Iris pigment epithelial cell (primary cell): ENCODE results near the gene SOCS4.
"Not testable (repeated sequence)": the region's sequence is repeated elsewhere in the genome, so short reads cannot be mapped to it uniquely, and the experiment has no call there.

ENCODE experiments used
- DNase-seq: peaks from one replicate; pipeline ENCODE4 v3.0.0-alpha.2; 2011; ENCODE audit warnings: low read depth

The SOCS4 gene

DNA sequence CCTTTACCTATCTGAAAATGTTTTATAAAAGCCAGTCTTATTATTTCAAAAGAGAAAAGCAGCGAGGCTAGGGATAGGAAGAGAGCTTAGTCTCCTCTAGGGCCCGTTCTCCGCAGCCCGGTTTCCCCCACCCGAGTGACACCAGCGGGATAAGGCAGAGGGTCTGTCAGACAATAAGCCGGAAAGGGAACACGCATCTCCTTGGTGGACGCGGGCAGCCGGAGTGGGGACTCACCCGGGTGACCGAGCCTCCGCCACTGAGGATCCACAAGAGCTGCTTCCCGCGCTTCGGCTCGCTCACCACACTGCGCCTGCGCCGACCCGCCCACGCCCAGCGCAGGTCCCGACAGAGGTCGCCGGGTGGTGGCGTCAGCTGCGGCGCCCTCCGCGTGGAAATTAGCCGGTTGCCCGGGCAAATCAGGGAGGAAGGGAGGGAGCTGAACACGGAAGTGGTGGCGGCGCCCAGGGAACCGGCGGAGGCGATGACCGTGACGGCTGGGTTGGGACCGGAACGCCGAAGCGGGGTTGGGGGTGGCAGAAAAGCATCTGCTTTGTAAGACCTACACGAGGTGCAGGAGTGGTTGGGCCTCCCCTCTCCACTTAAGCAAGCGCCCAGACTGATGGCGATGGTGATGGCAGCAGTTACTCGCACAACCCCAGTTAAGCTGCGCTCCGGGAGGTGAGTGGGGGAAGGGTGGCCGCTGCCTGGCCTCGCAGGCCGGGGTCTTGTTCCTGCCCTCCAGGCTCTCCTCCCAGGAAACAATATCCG, at the start of gene SOCS4, which contains the start of gene WDHD1:
Gene SOCS4 (plus strand): TSS at position 444 of the 769 bp plus-strand sequence. CDS start 15,806 bp downstream, outside the sequence.
Gene WDHD1 (minus strand): TSS at position 307 of the 769 bp plus-strand sequence. CDS start 312 bp downstream, outside the sequence.
- peak; percentile 91 for DNase-seq

- DNase-seq, result no peak
Observed at GRCh38 chr14:54979039-54979438, 48.0 kb upstream of the SOCS4 start.

GRCh38 chr14:54981698-54982097, 45.3 kb upstream of the SOCS4 start:
- DNase-seq, result peak; percentile 23

- DNase-seq, result no peak
Observed at GRCh38 chr14:54985156-54985555, 41.9 kb upstream of the SOCS4 start.

- peak; percentile 85 for DNase-seq
Observed at GRCh38 chr14:55000381-55000780, 26.7 kb upstream of the SOCS4 start.

DNA sequence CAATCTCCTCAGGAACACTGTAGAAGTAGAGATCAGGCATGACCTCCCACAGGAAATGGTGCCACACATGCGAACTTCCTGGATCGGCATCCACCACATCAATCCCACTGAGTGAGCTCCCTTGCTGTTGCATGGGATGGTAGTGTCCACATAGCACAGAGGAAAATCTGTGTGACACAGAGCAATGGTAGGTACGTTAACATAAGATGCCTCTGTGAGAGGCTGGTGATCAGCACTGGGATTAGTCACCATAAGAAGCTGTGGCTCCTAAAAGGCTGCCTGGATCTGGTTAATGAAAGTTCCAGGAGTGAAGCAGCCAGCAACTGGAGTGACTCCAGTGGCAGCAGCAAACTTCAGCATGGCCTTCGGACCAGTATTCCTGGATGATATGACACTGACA, 22.0 kb upstream of the SOCS4 start:
- peak; percentile 48 for DNase-seq

GRCh38 chr14:55015006-55015405, 12.0 kb upstream of the SOCS4 start:
- no peak for DNase-seq

GRCh38 chr14:55019968-55020554, 7.0 kb upstream of the SOCS4 start:
- peak; percentile 67 for DNase-seq

DNA sequence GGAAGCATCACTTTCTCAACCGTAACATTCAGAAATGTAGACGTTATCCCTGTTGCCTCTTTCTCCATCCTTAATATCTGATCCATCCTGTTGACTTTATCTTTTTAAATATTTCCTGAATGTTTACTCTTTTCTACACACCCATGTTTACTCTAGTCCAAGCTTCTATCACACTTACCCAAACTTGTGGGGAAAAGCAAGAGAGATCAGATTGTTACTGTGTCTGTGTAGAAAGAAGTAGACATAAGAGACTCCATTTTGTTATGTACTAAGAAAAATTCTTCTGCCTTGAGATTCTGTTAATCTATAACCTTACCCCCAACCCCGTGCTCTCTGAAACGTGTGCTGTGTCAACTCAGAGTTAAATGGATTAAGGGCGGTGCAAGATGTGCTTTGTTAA, 2.7 kb upstream of the SOCS4 start:
- not testable (repeated sequence) for DNase-seq

DNA sequence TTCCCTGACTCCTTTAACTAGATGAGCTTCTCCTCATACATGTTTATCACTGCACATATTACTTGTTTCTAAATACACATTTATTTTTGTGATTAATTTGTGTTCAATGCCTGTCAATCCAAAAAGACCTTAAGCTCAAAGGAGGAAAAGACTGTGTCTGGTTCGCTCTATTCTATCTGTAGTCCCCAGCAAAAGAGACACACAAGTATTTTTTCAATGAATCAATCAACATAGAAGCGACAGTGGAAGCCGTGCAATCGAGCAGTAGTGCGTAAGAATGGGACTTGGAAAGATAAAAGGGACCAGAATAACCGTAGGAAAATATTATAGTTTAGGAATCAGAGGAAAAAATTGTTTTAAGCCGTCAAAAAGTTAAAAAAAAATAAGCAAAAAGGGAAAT, 1.1 kb upstream of the SOCS4 start:
- no peak for DNase-seq

DNA sequence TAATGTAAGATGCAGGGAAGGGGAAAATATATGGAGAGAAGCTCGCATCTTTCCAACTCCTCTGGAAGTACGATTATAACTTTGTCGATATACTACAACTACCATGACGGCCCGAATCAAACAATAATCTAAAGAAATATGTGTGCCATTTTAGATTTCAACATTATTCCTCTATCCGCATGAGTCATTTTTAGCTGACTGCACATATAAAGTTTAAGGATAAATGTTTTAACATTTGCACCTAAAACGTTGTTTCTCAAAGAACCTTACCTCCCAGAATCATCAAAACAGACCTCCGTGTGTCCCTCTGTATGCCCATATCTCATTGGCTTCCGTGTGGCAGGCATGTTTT, 619 bp upstream of the SOCS4 start:
- DNase-seq, result no peak

GRCh38 chr14:55028066-55028465, 1.0 kb downstream of the SOCS4 start:
- DNase-seq, result peak; percentile 8

DNA sequence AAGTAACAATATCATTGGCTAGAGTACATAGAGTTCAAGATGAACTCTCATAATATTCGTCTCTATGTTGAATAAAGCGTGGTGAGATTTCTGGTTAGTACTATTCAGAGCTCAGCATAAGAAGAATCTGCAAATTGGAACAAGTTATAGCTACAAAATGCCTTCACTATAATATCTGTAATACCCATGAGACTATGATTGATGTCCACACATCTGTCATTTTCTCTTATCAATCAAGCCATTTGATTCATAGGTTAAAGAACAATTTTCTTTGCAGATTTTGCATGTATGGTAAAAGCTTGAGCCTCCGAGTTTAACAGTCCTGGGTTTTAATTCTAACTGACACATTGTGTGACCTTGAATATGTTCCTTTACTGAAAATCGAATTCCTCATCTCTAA, 1.4 kb downstream of the SOCS4 start:
- no peak for DNase-seq

DNA sequence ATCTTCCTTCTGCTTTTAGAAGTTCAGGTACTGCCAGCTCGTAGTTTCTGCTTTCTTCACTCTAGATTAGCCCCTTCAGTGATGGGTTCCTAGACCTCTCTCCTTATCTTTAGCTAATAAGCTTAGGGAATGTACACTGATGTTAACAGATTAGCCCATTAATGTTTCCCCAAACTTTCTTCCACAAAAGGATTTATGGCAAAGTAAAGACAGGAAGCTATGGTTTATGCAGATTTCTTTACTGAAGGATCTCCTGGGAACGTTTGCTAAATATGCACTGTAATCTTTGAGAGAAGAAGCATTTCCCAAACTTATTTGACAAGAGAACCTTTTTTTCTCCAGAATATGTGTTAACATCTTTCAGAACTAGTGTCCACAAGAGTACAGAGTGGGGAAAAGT, 4.2 kb downstream of the SOCS4 start:
- DNase-seq, result peak; percentile 13

- DNase-seq, result not testable (repeated sequence)
Observed at GRCh38 chr14:55037995-55038394, 11.0 kb downstream of the SOCS4 start.

DNA sequence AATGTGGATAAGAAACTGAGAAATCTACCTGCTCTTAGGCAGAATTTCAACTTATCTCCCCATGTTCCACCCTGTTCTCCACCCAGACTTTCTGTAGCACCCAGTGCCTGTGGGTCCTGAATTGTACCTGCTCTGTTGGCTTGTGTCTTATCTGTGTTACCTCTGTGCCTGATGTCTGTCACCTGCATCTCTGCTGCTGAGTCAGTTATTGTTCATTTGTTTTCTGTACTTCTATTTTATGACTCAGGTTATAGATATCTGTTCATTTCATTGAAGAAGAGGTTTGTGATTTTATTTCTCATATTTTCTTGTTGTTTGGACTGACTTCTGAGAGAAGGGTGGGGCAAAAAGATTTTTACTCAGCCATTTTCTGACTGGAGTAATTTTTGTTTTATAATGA, 11.7 kb downstream of the SOCS4 start:
- DNase-seq, result peak; percentile 16

DNA sequence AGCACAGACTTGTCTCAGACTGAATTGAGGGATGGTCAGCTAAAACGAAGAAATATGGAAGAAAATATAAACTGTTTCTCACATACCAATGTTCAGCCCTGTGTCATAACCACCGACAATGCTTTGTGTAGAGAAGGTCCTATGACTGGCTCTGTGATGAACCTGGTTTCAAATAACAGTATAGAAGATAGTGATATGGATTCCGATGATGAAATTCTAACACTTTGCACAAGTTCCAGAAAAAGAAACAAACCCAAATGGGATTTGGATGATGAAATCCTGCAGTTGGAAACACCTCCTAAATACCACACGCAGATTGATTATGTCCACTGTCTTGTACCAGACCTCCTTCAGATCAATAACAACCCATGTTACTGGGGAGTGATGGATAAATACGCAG, 16.5 kb downstream of the SOCS4 start:
- DNase-seq, result peak; percentile 79

DNA sequence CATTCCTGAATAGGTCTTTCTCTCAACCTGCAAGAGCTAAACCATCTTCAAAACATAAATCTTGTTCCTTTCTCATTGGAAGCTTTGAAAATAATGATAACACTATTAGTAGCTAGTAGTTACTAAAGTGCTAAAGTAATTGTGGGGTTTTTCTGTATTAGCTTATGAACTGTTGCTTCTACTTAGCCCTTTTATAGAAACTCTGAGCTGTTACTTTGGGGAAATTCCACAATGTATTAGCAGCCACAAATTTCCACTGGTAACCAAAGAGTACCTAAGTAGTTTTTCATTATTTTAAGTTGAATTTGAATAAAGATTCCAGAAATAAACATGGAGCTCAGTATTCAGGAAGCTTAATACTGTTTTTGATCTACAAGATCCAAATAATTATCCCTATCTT, 18.1 kb downstream of the SOCS4 start:
- DNase-seq, result no peak

- no peak for DNase-seq
Observed at GRCh38 chr14:55047301-55048053, 20.4 kb downstream of the SOCS4 start.

DNA sequence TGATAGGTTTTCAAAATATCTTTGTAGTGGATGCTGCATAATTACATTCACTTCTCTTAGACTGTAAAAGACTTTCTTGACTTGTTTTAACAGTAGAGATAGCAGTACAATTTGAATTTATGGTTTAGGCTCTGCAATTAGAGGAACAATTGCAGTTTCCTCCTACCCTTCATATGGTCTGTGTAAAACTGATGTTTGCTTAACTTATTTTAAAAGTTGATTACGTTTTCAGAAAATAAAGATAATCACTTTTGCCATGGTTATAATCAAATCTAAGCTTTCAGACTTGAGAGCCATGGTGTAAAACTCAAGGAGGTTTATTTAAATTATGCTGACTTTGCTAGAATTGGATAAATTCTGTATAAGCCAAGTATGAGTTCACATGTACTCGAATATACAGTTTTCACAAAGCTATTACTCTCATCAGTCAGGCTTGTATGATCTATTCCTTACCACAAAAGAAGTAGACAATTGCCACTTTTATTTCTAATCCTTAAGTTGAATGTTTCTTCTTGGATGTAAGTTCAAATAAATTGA, 21.9 kb downstream of the SOCS4 start:
- no peak for DNase-seq

DNA sequence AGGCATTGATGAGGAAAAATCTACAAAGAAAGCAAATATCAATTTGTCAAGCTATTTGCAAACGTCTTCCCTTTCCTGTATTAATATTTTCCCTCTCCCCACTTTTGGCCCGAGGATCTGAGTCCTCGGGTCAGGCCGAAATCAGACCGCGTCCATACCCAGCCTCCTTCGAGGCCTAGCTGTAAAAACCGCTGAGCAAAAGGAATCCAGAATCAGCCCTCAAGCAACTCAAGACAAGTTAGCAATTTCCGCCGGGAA, 24.1 kb downstream of the SOCS4 start:
- no peak for DNase-seq

GRCh38 chr14:55051423-55052268, 24.6 kb downstream of the SOCS4 start, which contains the start of gene MAPK1IP1L:
MAPK1IP1L (plus strand) TSS chr14:55051647; CDS start chr14:55061684, 10,037 bp downstream.
- DNase-seq, result peak; percentile 90
